Activated naive CD4-positive, alpha-beta T cell treated with anti-CD3 and anti-CD28 coated beads, Interleukin-2, amount 50 U/mL, for 72 hours (primary cell): ENCODE results near the gene SMAD9. TPM values are rescaled to one million over a fixed set of nuclear protein-coding genes. Genes with fewer than 3 reads are reported as not detected.

Source experiments
- ATAC-seq, 2 donors: fragments of 150-1000 bp; cut with Tn5 transposase; 2 replicates each; pipeline ENCODE4 v1.10.0; 2021; ENCODE audit warnings: mild to moderate bottlenecking in 2 of 2, moderate library complexity in 2 of 2
- DNase-seq, 2 donors: peaks; one replicate each; pipeline ENCODE4 v3.0.0; 2021 to 2022; ENCODE audit warnings: low spot score in 2 of 2
- H3K27ac Mint-ChIP-seq, 2 donors: one replicate each; pipeline ENCODE4 v1.8.0; 2022; ENCODE audit warnings: mild to moderate bottlenecking in 2 of 2, mixed read lengths in 2 of 2
- H3K36me3 Mint-ChIP-seq, 2 donors: one replicate each; pipeline ENCODE4 v1.8.0; 2022; ENCODE audit warnings: mixed read lengths in 2 of 2
- H3K9me3 Mint-ChIP-seq, 2 donors: one replicate each; pipeline ENCODE4 v1.8.0; 2022; ENCODE audit warnings: mixed read lengths in 2 of 2
- total RNA-seq, 2 donors: library from RNA; stranded (reverse); gene quantifications; one replicate each; pipeline ENCODE4 v1.2.3, GENCODE V29; 2022

The SMAD9 gene
- total RNA-seq, 2 donors from 2014 or later, result 0.80 TPM; not detected in 1

DNA sequence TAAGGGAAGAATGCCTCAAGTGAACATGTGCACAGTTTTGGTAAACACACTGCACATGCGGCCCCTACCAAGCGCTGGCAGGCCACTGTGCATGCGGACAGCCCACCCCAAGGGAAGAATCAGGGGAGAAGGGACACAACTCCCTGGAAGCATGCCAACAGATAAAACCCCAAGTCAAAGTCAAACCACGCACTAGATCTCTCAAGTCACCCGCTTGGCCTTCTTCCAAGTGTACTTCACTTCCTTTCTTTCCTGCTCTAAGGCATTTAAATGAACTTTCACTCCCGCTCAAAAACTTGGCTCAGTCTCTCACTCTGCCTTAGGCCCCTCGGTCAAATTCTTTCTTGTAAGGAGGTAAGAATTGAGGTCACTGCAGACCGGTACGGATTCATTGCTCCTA lies 105.6 kb downstream of the SMAD9 start:
- Mint-ChIP-seq H3K27ac (no peak overlapping the region), H3K36me3 (peaks cover 0 to 4% of the 10 kb centered on the region in 2 donors), H3K9me3 (no peaks in the 10 kb centered on the region)
- ATAC-seq (no peak), DNase-seq (no peak)

DNA sequence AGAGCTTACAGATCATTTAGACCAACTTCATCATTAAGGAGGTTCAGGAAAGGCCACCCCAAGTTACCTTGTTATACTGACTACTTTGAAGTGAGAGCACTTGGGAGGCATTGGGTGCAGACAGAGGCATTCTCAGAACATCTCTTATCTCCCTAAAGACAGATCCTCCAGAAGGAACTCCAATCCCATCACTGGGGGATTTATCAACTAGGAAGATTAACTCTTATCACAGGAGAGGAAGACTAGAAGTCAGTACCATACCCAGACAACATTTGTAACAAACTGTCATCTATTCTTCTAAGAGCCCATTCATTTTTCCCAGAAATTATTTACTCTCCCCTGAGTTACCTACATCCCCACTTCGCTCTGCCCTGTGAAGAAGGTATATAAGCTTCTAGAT lies 106.8 kb downstream of the SMAD9 start:
- ATAC-seq, result no peak
- H3K9me3 Mint-ChIP-seq, result no peaks in the 10 kb centered on the region
- H3K27ac Mint-ChIP-seq, result no peak overlapping the region
- H3K36me3 Mint-ChIP-seq, result no peaks in the 10 kb centered on the region
- no peak for DNase-seq

- ATAC-seq (no peak), DNase-seq (no peak)
- Mint-ChIP-seq H3K27ac (no peak overlapping the region), H3K9me3 (no peaks in the 10 kb centered on the region), H3K36me3 (no peaks in the 10 kb centered on the region)
These were observed 112.4 kb downstream of the SMAD9 start for GRCh38 chr13:36807616-36808015.

GRCh38 chr13:36806102-36806501 lies 113.9 kb downstream of the SMAD9 start:
- no peak overlapping the region for H3K27ac Mint-ChIP-seq
- H3K36me3 Mint-ChIP-seq, result no peaks in the 10 kb centered on the region
- no peaks in the 10 kb centered on the region for H3K9me3 Mint-ChIP-seq
- DNase-seq (no peak), ATAC-seq (no peak)

DNA sequence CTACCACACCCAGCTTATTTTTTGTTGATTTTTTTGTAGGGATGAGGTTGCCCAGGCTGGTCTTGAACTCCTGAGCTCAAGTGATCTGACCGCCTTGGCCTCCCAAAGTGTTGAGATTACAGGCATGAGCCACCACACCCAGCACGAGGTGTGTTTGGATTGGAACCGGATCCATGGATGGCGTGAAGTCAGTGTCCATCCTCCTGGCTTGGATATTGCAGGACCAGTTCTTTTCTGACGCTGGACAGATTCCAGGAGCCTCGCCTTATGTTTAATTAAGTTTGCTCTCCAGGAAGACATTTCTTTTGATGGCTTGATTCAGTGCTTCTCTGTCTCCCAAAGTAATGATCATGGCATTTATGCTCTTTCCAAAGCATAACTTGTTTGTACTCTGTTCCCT lies 115.5 kb downstream of the SMAD9 start:
- H3K36me3 Mint-ChIP-seq, result no peaks in the 10 kb centered on the region
- H3K9me3 Mint-ChIP-seq, result no peaks in the 10 kb centered on the region
- DNase-seq (no peak), ATAC-seq (no peak)
- H3K27ac Mint-ChIP-seq, result no peak overlapping the region

GRCh38 chr13:36801035-36801434 lies 119.0 kb downstream of the SMAD9 start:
- no peak for ATAC-seq
- Mint-ChIP-seq H3K36me3 (no peaks in the 10 kb centered on the region), H3K27ac (no peak overlapping the region), H3K9me3 (no peaks in the 10 kb centered on the region)
- no peak for DNase-seq

DNA sequence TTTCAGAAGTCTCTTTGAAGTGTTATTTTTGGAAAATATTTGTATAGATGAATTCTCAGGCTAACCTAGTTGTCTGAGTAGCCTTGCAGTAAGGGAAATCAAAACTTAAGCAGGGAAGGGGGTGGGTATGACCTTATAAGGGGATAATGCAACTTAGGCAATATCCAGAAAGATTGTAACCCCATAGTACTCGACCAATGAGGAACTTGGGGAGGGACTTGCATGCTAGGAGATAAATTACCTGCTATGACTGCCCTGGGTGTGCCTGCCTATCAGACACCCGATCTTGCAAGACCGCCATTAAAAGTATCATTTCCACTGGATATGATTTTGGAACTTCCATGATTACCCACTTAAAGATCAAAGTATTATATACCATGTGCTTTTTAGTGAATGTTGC lies 124.0 kb downstream of the SMAD9 start:
- Mint-ChIP-seq H3K27ac (no peak overlapping the region), H3K9me3 (no peaks in the 10 kb centered on the region), H3K36me3 (no peaks in the 10 kb centered on the region)
- no peak for DNase-seq
- no peak for ATAC-seq

DNA sequence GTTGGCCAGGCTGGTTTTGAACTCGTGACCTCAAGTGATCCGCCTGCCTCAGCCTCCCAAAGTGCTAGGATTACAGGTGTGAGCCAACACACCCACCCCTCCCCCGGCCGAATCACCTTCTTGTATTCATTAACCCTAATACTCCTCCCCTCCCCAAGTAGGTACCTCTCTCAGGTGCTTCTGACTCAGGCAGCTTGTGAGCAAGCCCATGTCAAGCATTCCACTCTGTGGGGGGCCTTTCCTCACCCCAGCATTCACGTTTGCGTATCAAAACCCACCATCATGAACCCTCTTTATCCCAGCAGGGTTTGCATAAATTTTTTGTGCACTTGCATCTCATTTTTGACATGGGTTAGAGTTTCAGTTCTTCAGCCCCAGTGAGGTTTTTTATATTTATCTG lies 124.6 kb downstream of the SMAD9 start:
- Mint-ChIP-seq H3K36me3 (no peaks in the 10 kb centered on the region), H3K9me3 (no peaks in the 10 kb centered on the region), H3K27ac (no peak overlapping the region)
- no peak for ATAC-seq
- DNase-seq, result no peak

Other genes starting within 250 kb of the SMAD9 start
- gene SERTM1, start 246.2 kb downstream of the SMAD9 start, total RNA-seq, result not detected
- 10 to 100 TPM in 1 of 2 donors, 1 to 10 TPM in 1; 5.7 to 16.9 TPM for gene RFXAP, start 101.0 kb downstream of the SMAD9 start, total RNA-seq
- gene ALG5, start 79.1 kb upstream of the SMAD9 start, total RNA-seq, result 10 to 100 TPM; 18.6 to 30.4 TPM
- 100 to 1,000 TPM; 125 to 159 TPM for gene EXOSC8, start 80.5 kb upstream of the SMAD9 start, total RNA-seq
- 10 to 100 TPM; 73.3 to 76.2 TPM for gene SUPT20H, start 139.4 kb upstream of the SMAD9 start, total RNA-seq
- not detected for gene CSNK1A1L, start 185.4 kb upstream of the SMAD9 start, total RNA-seq